NCI-H187 treated with DMSO at 0.1 percent for 48 hours (cell line): ENCODE data around the gene TMEM41A.

Experiments used
- DNase-seq: peaks from one replicate; lab custom pipeline; 2025; lab: John Stamatoyannopoulos, UW

Gene TMEM41A

DNA sequence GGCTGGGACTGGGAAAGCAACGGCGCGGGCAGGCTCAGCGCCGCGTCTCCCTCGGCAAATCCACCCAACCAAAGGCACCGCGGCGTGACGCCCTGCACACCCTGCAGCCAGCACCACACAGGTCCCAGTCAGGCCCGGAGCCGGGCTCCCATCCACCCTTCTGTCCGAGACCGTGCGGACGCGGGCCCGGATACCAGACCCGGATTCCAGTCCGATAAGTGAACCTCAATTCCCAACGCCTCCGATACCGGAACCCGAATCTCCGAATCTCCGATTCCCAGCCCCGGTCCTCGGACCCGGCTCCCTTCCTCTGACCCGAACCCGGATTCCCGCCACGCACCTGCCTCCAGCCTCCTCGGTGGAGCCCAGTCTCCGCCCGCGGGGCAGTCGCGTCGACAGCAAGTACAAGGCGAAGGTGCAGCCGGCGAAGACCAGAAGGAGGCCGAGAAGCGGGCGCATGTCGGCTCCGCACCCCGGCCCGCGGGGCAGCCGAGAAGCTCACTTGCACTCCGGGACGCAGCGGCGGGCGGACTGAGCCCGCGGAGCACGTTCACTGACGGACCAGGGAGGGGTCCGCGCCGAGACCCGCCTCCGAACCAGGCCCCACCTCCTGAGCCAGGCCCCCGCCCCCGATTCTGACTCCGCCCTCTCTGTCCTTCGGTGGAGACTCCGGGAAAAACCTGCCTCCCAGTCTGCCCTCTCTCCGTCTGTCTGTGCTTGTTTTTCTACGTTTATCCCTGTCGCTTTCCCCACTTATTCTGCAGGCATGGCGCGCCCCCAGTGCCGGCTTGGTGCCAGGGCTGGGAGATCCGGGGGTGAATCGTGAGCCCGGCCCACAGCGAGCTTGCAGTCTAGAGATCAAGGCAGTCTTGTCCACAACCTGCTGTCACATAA lies at the start of gene TMEM41A:
Gene TMEM41A, minus strand, starts transcription at position 533 of the 894 bp plus-strand sequence. Its CDS starts 74 bp downstream, at position 459.
- DNase-seq, result peak; percentile 3

DNA sequence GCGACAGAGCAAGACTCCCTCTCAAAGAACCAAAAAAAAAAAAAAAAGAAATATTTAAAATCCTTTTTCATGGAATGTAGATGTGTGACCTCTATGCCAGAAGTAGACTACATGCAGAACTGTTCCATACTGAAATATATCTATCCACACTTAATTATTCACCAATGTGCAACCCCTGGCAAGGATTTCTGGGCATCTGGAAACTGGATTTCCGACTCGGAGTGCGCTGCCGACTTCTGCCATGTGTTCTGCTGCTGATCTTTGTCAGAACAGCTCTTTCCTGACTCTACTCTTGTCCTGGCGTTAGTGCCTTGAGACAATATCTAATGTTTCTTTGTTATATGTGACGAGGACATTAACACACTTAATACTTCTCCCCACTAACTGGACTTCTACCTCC lies 41.9 kb upstream of the TMEM41A start:
- DNase-seq, result no peak

DNA sequence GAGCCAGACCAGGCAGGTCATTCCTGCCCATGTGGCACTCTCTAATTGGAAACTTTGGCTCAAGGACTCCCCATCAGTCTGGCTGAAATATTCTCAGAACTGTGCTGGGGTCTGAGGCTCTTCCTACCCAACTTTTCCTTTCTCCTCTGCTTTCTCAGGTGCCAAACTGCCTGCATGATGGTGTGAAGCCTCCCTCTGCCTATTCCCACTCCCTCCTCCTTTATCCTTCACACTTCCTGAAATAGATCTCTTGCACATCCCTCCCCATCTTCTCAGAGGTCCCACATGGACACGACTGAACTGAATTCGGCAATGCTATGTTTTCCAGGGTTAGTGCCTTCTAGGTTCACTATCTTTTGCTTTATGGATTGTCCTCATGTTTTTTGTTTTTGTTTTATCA lies 41.1 kb upstream of the TMEM41A start:
- no peak for DNase-seq

DNA sequence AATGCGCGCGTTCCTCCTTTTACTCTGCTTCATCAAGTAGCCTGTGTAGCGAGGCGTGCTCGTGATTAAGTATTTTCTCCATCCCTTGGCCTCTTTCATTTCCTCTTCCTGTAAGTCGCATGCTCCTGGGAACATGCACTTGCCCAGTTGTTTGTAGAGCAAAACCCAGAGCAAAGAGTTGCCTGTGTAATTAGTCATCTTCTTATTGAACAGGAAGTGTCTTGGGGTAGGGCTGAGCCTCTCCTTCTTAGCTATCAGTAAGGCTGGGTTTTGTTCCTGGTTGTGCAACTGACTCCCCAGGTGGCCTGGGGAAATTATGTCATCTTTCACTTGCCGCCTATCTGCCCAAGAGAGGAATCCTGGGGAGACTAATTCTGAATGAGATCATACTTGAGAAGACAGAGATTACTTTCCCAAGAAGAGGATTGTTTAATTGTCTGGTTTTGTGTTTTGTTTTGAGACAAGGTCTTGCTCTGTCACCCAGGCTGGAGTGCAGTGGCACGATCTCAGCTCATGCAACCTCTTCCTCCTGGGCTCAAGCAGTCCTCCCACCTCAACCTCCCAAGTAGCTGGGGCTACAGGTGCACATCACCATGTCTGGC lies 38.6 kb upstream of the TMEM41A start:
- DNase-seq, result no peak

DNA sequence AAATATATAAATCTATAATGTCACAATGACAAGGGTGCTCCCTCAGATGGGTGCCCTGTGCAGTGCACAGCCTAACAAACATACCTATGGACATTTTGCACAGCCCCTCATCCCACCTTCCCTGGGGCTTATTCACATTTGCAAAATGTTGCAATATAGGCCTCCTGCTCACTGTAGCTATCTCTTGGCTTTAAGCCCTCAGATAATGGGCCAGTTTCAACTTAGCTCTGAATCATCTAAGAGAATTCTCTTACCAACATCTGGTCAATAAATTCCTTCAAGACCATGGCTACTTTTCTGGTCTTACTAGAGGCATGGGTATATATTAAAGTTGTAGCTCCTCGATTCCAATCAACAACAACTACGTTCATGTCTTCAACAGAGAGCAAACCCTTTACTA lies 35.7 kb upstream of the TMEM41A start:
- DNase-seq, result no peak

DNA sequence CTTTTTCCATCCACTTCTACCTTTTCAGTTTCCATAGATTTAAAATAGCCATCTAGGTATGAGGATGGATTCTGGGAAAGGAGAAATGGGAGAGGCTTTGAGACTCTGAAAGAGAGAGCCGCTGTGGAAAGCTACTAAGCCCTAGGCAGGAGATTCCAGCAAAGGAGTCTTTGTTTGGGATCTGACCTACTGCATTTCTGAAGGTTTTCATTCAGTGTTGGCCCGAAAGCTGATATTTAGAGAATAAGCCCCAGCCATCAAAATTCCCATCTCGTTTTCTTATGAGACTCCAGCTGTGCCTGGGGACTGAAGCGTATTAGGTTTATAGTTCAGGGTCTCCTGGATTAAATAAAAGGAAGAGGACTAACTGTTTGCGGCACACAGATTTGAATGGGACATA lies 34.1 kb upstream of the TMEM41A start:
- no peak for DNase-seq

DNA sequence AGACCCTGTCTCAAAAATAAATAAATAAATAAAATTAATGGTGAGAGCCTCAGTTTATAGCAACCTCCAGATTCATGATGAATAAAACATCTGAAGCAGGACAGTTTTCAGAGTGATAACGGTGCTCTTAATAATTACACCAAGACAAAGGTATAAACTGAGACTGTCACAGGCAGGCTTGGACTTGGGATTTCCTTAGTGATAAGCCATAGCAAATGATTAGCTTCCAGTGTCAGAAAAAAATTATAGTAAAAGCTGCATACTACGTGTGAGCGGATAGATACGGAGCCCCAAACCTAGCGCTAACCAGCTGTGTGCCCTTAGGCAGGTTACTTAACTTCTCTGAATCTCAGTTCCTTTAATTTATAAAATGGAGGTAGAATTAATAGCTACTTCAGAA lies 32.0 kb upstream of the TMEM41A start:
- no peak for DNase-seq

DNA sequence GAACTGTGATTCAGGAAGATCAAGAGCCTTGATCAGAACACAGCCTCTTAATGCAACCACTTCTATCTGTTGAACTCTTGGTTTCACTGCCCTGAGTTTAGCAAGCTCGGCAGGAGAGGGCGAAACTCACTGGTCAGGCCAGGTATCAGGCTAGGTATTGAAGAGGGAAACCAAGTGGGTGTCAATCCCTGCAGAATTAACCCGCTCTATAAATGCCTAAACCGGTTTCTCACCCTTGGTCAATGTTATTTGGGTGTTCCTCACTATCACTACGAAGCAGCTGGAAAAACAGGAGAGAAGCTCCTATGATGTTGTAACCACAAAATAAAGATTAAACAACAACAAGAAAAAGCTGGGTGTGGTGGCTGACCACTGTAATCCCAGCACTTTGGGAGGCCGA lies 29.7 kb upstream of the TMEM41A start:
- DNase-seq, result no peak

DNA sequence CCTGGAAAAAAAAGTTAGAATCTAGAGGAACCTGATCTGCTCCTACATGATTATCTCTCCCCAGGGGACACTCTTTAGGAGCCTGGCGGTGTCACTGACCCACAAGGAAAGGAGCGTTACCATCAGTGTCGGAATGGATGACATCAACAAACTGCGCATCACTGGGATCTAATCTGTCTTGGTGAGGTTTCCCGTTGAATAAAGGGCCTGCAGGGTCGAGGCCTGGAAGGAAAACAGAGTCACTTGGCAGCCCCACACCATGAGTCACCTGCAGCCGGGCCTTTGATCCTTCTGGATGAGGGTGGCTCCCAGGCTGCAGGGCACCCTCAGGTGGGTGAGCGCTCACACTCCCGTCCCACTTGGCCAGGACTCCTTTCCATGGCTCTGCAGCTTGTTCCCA lies 28.5 kb upstream of the TMEM41A start:
- no peak for DNase-seq

DNA sequence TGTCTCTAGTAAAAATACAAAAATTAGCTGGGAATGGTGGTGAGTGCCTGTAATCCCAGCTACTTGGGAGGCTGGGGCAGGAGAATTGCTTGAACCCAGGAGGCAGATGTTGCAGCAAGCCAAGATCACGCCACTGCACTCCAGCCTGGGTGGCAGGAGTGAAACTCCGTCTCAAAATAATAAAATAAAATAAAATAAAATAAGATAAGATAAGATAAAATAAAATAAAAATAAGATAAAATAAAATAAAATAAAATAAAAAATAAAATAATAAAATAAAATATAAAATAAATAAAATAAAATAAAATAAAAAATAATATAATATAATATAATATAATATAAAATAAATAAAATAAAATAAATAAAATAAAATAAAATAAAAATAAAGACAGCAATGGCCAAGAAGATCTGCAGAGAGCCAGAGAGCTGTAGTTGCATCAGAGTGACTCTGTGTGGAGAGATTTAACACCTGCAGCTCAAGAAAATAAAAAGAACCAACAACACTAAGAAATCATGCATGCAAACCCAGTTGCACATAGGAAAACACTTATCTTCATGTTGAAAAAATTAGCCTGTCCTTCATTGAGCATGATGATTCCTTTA lies 27.6 kb upstream of the TMEM41A start:
- DNase-seq, result no peak

DNA sequence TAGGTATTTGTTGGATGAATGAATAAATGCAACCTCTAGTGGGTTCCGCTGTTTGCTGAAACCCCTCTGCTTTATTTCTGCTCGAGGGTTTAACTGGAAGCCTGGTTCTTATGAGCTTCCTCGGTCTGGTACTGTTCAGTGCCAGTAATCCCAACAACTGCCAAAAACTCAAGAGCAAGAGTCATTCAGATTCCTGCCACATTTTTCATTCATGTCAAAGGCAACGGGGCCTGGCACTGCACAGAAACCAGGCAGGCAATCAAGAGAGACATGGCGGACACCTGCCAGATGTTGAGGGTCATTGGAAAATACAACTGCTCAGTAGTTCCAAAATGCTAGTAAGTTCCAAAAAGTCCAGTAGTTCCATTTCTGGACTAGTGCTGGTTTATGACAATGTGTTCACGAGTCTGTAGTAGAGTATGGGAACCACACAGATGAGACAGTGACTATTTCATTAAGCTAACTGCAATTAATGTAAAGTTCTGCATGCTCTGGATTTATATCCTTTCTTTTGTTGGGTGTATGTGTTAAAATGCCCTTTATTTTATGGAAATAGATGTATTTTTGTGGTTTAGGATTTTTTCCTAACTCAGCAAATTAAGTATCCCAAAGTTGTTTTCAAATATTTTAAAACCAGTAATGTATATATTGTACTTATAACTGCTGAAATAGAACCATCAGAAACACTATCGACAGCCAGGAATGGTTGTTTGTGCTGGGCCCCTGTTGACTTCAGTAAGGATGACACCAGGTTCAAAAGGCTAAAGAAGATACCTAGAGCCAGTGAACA lies 22.7 kb upstream of the TMEM41A start:
- DNase-seq, result no peak

DNA sequence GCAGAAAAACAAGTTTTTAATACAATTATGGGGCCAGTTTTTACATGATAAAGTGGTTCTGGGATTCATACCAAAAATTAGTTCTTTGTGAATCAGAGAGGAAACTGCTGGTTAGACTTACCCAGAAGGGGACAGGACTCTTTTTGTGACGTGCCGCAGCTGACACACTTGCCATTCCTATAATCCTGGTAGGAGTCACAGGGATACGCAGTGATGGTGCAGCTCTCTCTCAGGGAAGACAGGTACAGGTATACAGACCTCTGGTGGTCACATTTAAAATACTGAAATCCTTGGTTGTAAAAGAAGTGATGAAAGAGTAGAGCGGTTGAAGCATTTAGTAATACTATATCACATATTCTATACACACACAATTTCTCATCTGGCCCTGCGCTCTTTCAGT lies 20.2 kb upstream of the TMEM41A start:
- DNase-seq, result no peak

DNA sequence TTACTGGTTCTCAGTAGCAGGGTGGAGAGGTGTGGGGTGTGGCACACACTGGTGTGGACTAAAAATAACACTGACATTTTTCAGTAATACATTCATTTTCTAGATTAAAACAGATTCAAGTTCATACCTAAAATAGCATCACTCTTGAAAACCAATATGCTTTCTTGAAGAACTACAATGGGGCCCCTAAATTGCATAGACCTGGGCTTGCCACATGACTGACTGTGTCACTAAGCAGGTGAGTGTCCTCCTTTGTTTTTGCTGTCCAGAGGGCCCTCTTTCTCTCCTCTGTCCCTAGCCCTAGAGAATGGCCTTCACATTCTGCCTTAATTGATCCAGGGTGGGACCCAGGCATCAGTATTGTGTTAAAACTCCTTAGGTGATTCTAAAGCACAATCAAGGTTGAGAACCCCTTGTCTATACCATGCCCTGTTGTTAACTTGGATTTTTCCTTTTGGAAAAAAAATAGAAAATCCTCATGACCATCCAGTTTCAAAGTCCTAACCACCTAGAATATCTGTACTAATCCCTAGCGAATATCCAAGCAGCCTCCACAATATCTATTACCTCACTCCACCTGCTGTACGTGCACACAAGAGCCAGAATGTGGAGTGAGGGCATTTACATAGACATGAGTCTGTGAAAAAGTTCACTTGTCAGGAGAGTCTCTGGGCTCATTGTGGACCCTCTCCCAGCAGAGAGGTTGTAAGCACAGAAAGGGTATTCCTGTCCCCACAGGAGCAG lies 18.7 kb upstream of the TMEM41A start:
- DNase-seq, result no peak

DNA sequence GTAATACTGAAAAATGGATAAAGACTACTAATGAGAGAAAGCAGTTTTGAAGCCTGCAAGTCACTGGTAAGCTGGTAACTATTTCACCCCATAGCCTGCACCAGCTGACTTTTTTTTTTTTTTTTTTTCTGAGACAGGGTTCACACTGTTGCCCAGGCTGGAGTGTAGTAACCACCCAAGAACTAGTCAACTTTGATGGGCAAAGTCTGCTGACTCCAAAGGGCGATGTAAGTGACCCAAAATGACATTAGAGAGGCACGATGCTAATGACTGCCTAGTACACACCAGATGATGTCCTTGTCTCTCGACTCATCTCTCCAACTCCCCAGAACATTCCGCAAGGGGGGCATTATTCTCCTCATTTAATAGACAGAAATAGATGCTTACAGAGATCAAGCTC lies 12.9 kb upstream of the TMEM41A start:
- no peak for DNase-seq

DNA sequence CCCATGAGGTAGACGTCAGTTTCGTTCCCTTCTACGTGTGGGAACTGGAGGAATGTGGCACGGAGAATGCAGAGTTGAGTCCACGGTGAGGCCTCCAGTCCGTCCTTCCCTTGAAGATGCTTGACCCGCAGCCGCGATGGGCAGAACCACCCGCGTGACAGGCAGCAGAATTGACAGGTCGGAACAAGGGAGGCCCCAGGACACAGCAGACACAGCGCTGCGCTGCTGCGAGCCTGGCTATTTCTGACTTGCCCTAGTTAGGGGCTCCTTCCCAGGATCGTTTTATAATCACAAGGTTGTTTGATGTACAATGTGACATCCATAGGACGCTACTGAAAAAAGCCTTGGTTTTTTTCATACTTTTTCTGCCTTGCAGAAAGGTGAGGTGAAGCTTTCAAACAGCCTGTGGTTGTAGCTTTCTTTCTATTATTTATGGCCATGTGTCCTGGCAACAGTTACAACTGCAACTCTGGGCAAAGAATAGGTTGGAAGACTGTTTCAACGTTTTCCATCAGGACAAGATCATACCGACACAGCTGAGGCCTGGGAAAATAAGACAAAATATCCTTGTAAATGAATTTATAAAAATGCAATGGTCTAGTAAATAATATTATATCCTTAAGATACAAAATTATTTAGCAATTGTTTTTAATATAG lies 9.6 kb upstream of the TMEM41A start:
- no peak for DNase-seq

DNA sequence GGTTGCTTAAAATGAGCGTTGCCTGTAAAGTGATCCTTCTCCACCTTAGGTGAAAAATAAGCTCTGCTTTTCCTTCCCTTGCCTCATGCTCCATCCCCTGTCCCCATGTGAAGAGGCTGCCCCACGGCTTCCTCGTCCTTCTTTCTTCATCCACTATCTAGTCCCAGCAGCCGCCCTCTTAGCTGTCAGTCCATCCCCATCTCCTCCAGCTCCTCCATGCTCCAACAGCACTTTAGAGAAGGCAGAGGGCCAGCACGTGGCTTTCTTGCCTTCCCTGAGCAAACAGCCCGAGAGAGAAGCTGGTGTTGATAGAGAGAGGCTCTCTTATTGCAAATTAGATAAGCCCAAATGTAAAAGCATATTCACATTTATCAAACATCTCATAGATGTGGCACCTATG lies 9.0 kb upstream of the TMEM41A start:
- DNase-seq, result no peak

DNA sequence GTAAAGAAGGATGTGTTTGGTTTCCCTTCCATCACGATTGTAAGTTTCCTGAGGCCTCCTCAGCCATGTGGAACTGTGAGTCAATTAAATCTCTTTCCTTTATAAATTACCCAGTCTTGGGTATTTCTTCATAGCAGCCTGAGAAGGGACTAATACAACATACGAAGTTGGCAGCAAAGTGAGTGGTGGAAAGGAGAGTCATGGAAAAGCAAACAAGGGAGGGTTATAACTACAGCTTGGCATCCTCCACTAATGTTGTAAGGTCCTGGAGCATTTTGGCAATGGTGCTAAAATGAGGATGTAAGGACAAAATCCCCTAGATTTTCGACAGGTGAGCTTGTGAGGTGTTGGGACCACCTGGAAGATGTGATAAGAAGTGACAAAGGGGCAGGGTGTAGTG lies 5.8 kb upstream of the TMEM41A start:
- DNase-seq, result no peak

DNA sequence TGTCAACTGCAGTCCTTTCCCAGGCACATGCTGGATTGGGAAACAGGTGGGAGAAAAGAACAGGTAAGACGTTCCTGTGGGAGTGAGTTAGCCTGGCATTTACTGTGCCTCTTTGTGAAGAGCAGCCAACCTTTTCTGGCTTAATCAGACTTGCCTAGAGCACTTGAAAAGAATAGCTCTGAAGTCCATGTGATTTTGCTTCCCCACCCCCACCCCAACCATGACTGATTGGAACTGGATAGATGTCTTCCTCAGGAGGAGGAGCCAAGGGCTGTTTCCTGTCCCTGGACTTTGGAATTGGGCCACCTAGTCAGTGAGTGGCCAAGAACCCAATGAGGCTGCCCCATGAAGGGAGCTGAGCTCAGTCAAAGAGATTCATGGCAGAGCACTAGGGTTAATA lies 4.7 kb upstream of the TMEM41A start:
- DNase-seq, result no peak

DNA sequence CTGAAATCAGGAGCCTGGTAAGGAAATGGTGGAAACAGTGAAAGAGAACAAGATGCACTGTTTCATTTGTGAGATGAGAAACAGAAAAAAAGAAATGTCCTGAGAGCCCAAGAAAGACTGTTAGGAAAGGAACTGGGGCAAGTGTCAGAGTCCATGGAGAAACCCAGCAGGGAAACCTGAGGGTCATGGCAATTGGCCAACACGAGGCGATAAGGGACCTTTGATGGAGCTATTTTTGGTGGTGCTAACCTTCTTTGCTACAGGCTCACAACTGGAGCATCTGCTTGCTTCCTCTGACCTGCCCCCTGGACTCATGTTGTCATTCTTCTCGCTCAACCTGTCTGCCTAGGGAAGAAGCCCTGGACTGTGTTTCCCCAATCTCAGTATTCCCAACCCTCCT lies 4.2 kb upstream of the TMEM41A start:
- no peak for DNase-seq

DNA sequence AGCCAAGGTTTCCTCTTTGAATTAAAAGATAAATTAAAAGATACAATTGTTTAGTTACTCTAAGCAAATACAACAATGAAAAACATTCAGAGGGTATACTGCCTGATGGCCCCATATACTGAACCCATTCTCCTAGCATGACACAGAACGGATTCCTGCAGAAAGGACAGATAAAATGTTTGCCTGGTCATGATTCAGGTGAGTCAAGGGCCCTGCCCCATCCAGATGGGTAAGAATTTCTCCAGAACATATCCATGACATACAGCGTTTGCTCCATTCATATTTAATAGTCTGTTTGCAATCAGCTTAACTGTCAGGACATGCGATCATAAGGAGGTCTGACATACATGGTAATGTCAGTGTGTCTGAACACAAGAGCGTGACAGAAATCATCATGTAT lies 8.6 kb downstream of the TMEM41A start:
- no peak for DNase-seq

DNA sequence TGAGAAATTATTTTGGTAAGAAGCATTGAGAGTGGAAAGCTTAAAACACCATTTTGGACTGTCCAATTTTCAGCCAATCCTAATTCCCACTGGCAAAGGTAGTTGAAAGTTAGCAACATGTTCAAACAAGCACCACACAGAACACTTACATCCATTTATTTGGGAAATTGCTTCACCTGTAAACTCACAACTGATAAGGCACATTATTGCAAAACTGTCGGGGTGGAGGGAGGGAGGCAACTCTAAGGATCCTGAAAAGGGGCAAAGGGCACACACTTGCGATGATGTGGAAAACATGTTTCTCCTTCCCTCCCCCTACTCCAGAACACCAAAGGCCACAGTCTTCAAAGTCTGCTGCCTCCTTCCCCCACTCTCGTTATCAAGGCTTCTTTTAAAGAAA lies 9.4 kb downstream of the TMEM41A start:
- no peak for DNase-seq
